Activated CD8-positive, alpha-beta memory T cell treated with anti-CD3 and anti-CD28 coated beads for 48 hours (primary cell): ENCODE measurements around the gene TMEM120B.

Source experiments
- DNase-seq, 3 experiments: peaks; one replicate each; pipeline ENCODE4 v3.0.0-alpha.2; 2020; ENCODE audit warnings: low read depth in 2 of 3, low spot score in 2 of 3

The TMEM120B gene

DNA sequence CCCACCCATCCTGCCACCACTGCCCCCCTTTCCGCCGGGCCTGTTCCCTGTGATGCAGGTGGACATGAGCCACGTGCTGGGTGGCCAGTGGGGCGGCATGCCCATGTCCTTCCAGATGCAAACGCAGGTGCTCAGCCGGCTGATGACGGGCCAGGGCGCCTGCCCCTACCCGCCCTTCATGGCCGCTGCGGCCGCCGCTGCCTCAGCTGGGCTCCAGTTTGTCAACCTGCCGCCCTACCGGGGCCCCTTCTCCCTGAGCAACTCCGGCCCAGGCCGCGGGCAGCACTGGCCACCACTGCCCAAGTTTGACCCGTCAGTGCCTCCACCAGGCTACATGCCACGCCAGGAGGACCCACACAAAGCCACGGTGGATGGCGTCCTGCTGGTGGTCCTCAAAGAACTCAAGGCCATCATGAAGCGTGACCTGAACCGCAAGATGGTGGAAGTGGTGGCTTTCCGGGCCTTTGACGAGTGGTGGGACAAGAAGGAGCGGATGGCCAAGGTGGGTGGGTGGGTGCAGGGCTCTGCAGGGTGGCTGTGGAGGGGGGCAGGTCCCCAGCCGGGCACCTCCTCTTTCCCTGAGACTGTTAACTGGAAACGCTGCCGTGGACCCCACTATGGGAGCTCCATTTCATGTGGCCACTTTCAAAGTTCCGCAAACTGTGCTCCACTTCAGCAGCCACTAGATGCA lies 102.0 kb downstream of the TMEM120B start:
- DNase-seq: no peak

DNA sequence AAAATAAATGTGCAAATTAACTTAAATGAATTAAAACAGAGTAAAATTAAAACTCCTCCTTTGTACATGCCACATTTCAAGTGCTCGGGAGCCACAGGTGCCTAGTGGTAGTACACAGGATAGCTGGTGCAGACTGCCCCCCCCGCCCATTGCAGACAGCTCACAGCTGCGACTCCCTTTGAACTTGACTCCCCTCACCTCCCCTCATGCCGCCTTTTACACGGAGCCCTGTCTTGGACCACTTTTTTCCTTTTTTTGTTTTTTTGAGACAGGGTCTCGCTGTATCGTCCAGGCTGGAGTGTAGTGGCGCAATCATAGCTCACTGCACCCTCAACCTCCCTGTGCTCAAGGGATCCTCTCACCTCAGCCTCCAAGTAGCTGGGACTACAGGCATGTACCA lies 102.7 kb downstream of the TMEM120B start:
- no peak for DNase-seq

DNA sequence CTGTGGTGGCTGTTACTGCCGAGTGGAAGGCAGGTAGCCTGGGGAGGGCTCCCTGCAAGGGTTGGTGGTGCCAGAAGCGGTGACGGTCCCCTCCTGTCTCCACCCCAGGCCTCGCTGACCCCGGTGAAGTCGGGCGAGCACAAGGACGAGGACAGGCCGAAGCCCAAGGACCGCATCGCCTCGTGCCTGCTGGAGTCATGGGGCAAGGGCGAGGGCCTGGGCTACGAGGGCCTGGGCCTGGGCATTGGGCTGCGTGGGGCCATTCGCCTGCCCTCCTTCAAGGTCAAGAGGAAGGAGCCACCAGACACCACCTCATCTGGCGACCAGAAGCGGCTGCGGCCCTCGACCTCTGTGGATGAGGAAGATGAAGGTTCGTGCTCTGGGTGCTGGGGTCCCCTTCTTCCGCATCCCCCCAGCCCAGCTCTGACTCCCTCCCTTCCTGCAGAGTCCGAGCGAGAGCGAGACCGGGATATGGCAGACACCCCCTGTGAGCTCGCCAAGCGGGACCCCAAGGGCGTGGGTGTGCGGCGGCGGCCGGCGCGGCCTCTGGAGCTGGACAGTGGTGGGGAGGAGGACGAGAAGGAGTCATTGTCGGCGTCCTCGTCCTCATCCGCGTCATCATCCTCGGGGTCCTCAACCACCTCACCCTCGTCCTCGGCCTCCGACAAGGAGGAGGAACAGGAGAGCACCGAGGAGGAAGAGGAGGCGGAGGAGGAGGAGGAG lies 104.5 kb downstream of the TMEM120B start:
- no peak for DNase-seq

DNA sequence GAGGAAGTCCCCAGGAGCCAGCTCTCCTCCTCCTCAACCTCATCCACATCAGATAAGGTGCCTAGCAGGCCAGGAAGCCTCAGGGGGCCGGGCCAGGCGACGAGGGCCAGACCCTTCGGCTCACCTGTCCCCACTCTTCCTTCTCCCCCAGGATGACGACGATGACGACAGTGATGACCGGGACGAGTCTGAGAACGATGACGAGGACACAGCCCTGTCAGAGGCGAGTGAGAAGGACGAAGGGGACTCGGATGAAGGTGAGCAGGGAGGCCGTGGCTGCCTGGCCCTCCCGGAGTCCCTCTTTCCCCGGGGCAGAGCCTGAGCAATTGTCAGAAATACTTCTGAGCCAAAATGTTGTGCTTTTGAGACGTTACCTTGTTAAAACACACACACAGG lies 105.1 kb downstream of the TMEM120B start:
- DNase-seq: no peak

DNA sequence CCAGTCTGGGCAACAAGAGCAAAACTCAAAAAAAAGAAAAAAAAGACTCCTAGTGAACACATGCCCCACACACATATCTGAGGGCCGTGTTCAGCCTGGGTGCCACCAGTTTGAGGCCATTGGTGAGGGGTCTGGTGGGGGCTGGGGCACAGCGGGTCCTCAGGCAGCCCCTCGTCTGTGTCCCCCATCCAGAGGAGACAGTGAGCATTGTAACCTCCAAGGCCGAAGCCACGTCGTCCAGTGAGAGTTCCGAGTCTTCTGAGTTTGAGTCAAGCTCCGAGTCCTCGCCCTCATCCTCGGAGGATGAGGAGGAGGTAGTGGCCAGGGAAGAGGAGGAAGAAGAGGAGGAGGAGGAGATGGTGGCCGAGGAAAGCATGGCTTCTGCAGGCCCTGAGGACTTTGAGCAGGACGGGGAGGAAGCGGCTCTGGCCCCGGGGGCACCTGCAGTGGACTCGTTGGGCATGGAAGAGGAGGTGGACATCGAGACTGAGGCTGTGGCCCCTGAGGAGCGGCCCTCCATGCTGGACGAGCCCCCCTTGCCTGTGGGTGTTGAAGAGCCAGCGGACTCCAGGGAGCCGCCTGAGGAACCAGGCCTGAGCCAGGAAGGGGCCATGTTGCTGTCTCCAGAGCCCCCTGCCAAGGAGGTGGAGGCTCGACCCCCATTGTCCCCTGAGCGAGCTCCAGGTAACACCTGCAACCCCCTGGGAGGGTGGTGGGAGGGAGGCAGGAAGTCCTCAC lies 106.8 kb downstream of the TMEM120B start:
- no peak for DNase-seq

DNA sequence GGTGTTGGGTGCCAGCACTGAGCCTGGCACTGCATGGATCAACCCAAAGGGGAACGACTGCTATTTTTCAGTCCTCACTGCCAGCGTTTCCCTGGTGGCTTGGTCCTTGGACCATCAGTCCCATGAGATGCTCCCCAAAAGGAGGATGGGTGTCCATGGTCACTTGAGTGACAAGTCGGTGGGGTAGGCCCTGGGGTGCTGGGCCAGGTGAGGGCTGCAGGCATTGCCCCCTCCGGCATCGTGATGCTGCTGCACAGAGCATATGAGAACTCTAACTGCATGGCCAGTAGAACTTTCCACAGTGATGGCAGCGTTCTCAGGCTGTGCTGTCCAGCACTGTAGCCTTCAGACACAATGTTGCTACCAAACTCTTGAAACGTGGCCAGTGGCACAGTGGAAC lies 107.5 kb downstream of the TMEM120B start:
- no peak for DNase-seq

DNA sequence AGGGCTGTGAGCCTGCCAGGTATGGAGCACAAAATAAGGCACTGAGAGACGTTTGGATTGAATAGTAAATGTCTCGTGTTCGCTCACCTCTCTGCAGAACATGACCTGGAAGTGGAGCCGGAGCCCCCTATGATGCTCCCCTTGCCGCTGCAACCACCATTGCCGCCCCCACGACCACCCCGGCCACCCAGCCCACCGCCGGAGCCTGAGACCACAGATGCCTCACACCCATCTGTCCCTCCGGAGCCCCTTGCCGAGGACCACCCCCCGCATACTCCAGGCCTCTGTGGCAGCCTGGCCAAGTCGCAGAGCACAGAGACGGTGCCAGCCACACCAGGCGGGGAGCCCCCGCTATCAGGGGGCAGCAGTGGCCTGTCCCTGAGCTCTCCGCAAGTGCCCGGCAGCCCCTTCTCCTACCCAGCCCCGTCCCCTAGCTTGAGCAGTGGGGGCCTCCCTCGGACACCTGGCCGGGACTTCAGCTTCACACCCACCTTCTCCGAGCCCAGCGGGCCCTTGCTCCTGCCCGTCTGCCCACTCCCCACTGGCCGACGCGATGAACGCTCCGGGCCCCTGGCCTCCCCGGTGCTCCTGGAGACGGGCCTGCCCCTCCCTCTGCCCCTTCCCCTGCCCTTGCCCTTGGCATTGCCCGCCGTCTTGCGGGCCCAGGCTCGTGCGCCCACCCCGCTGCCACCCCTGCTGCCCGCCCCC lies 110.0 kb downstream of the TMEM120B start:
- no peak for DNase-seq

DNA sequence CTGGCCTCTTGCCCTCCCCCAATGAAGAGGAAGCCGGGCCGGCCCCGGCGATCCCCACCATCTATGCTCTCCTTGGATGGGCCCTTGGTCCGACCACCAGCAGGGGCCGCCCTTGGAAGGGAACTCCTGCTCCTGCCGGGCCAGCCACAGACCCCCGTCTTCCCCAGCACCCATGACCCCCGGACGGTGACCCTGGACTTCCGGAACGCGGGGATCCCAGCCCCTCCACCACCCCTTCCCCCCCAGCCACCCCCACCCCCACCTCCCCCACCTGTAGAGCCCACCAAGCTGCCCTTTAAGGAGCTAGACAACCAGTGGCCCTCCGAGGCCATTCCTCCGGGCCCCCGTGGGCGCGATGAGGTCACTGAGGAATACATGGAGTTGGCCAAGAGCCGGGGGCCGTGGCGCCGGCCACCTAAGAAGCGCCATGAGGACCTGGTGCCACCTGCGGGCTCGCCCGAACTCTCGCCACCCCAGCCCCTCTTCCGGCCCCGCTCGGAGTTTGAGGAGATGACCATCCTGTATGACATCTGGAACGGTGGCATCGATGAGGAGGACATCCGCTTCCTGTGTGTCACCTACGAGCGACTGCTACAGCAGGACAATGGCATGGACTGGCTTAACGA lies 110.7 kb downstream of the TMEM120B start:
- no peak for DNase-seq

DNA sequence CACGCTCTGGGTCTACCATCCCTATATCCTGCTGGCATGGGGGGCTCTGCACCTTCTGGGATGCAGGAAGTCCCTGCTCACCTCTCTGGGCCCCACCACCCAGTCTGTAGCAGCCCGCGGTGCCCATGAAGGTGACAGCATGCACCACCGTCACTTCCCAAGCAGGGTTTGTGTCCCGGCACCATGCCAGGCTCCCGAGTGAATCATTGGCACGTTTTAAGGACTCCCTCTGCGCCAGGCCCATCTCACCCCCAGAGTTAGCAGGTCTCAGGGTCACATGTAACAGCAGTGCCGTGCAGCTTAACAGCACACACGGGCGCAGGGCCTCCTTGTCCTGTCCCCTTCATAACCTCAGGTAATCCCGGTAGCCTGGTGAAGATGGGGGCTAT lies 111.2 kb downstream of the TMEM120B start:
- no peak for DNase-seq

DNA sequence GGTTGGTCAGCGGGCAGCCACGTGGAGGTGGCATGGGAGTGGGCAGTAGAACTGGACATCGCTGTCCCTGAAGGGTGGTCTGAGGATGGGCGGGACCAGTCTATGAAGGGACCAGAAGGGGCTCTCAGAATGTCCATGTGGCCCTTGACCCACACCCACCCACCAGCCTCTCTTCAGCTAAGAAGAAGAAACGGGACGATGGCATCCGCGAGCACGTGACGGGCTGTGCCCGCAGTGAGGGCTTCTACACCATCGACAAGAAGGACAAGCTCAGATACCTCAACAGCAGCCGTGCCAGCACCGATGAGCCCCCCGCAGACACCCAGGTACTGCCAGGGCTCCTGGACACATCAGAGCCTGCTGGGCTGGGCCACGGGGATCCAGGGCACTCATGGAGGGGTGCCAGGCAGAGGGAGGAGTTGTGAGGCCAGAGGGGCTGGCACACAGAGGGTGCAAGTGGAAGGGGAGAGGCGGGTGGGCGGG lies 112.5 kb downstream of the TMEM120B start:
- no peak for DNase-seq

DNA sequence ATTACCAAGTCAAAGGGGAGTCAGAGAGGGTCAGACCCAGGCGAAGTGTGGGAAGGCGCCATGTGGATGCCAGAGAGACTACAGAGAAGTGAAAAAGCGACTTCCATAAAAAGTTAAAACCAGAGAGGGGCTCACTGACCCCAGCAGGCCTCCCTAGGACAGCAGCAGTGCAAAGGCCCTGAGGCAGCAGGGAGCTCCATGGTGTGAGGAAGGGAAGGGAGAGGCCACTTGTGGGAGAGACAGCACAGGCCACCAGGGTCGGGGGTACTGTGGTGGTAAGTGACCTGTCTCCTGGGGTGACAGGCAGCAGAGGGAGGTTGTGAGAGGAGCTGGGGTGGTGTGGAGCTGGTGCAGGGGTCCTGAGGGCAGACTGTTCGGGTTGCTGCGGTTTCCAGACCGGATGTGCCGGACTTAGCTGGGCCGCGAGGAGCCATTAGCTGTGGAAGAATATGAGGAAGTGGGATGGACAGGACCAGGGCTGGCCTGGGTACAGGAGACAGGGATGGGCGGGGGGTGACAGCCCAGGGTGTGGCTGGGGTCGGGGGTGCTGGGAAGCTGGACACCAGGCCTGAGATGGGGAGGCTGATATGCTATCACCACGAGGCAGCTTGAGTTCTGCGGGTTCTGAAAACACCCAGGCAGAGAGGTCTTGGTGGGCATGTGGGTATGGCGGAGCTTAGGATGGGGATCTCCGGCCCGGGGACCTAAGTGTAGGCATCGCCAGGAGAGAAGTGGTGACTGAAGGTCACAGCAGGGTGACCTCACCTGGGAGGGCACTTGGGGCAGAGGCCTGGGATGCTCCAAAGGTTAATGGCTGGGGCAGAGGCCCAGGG lies 114.0 kb downstream of the TMEM120B start:
- DNase-seq: no peak

DNA sequence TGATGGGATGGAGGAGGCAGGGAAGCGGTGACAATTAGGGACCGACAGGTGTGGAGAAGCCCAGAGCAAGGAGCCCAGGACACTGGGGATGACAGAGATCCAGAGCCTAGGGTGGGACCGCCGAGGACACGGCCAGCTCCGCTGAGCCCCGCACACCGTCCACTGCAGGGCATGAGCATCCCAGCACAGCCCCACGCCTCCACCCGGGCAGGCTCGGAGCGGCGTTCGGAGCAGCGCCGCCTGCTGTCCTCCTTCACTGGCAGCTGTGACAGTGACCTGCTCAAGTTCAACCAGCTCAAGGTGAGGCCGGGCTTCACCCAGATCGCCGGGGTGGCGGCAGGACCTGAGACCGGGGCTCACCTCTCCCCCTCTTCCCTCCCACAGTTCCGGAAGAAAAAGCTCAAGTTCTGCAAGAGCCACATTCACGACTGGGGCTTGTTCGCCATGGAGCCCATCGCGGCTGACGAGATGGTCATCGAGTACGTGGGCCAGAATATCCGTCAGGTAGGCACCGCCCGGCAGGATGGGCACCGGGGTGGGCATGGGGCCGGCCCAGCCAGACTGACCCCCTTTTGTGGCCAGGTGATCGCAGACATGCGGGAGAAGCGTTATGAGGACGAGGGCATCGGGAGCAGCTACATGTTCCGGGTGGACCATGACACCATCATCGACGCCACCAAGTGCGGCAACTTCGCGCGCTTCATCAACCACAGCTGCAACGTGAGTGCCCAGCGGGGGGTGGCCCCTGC lies 115.0 kb downstream of the TMEM120B start:
- no peak for DNase-seq

DNA sequence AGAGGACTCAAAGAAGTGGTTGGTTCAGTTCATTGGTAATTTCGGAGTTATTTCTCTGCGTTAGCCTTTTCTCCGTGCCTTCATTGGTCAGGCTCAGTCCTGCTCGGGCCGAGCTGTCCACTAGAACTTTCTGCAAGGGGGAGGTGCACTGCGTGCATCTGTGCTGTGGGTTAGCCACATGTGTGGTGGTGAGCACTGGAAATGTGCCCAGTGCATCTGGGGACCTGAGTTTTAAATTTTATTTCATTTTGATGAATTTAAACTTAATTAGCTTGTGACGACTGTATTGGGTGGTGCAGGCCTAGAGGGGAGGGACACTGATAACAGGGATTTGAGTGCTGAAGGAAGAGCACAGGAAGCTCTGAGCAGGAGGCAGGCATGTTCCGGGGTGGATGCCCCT lies 115.8 kb downstream of the TMEM120B start:
- DNase-seq: no peak

DNA sequence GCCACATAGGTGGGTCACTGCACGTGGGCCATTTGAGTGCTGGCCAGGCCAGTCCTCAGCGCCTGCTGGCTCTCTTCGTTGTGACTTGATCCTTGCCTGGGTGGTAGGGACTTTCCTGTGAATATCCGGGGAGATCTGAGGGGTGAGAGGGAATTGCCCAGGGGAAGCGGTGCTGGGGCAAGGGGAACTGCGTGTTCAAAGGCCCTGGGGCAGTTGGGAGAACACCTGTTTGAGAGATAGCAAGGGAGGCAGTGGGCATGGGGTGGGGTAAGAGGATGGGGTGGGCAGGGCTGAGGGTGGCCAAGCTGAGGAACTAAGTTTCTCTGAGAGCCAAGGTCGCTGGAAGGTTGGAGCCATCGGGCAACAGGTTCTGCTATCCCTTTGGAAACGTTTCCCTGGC lies 116.3 kb downstream of the TMEM120B start:
- no peak for DNase-seq

DNA sequence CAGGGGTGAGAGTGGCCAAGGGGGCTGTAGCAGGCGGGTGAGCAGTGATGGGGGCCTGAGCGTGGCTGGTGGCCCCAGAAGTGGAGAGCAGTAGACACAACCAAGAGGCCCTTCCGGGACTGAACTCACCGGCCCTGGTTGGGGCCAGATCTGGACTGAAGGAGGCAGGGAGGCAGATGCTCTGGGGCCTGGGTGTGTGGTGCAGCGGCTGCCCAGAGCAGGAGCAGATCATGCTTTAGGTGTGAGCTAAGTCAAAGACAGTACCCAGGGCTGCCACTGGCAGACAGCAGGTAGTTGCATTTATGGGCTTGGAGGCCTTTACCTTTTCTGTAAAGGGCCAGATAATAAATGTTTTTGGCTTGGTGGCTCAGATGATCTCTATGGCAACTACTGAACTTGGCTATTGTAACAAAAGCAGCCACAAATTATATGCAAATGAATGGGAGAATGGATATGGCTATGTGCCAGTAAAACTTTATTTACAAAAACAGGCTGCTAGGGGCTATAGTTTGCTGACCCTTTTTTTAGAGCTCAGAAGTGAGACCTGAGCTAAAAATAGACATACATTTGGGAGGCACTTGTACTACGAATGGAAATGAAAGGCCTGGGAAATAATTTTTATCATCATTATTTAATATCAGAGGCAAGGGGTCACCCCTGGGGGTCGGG lies 116.8 kb downstream of the TMEM120B start:
- DNase-seq: no peak

DNA sequence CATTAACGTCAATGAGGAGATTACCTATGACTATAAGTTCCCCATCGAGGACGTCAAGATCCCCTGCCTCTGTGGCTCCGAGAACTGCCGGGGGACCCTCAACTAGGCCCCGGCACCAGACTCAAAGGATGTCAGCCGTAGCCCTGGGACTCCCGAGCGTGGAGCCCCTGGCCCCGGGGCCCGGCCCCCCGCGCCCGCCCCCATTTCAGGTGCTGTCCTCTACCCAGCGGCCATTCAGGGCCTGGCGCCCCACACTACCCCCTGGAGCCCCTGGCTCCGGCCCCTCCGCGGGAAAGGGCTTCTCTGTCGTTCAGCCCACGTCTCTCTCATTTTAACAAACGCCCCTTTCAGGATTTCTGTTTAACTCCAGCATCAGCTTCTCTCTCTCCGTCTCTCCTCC lies 117.6 kb downstream of the TMEM120B start:
- DNase-seq: no peak

DNA sequence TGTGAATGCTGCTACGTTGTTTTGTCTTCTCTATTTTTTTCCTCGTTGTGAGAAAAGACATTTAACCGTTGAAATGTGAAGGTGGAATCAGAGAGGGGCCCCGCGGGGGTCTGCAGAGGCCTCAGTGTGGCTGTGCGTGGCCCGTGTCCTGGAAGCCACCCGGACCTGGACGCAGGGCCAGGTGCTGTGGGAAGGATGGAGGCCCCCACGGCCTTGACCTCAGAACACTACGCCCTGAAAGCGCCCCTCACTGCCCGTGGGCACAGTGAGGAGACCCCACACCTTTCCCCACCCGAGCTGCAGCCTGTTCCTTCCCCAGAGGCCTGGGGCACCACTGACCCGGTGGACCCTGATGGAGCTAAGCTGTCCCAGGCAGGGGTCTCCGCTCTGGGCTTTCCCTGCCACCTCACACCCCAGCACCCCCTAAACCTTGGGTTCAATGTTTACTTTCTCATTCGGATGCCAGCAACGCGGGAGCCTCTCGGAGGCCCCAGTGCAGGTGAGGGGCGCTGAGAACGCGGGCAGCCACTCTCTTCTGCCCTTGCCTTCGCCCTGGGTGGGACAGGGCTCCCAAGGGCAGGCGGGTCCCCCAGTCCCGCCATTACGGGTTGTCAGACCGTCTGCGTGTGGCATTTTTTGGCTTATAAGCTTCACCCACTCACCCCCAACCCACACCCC lies 118.2 kb downstream of the TMEM120B start:
- no peak for DNase-seq
